Right cardiac atrium (tissue), 5 donors: Measurements from ENCODE around the gene MERTK. TPM values are rescaled to one million over a fixed set of nuclear protein-coding genes. Genes with fewer than 3 reads are reported as not detected.
A peak's percentile ranks its signal among the peaks of the same experiment; 100 is the strongest.

Experiments used
- ATAC-seq, 2 donors: fragments of 200-7000 bp; cut with Tn5 transposase; one replicate each; pipeline versions ENCODE4 v1.8.0 to v1.9.1; 2020; ENCODE audit warnings: moderate library complexity in 2 of 2, mild to moderate bottlenecking in 1 of 2
- DNase-seq, 3 donors: peaks; one replicate each; pipeline ENCODE4 v3.0.0-alpha.2; 2020
- H3K27ac ChIP-seq: one replicate; pipeline ENCODE4 v1.5.1; 2013; ENCODE audit warnings: mild to moderate bottlenecking, low read length, control low read depth, moderate library complexity
- H3K27me3 ChIP-seq: one replicate; pipeline ENCODE4 v1.6.1; 2013; ENCODE audit not compliant: control insufficient read depth, insufficient read depth
- H3K4me1 ChIP-seq: one replicate; pipeline ENCODE4 v1.6.1; 2013; ENCODE audit warnings: low read length; ENCODE audit not compliant: control insufficient read depth, insufficient read depth
- H3K4me3 ChIP-seq: one replicate; pipeline ENCODE4 v1.5.1; 2013; ENCODE audit warnings: low read length, control low read depth
- H3K9me3 ChIP-seq: one replicate; pipeline ENCODE4 v1.6.1; 2013; ENCODE audit warnings: low read length; ENCODE audit not compliant: control insufficient read depth
- WGBS: extraction: QIAGEN DNeasy Blood & Tissue Kit; methylation state at CpG from one replicate; pipeline ENCODE4 v1.1.7; 2013; 5-methylcytosine and 5-hydroxymethylcytosine counted together
- intact Hi-C, 4 donors: fragments of 100-400 bp; cut with DNase I; formaldehyde crosslinking; loops; one replicate each; pipeline versions ENCODE4 v1.11.0 to v1.14.0; 2022 to 2023
- polyA plus RNA-seq: library from polyadenylated mRNA; stranded (reverse); fragments of 200-250 nt; gene quantifications from one replicate; pipeline ENCODE4 v1.2.3, GENCODE V29; 2013
- total RNA-seq, 4 donors: library from RNA; stranded (reverse); fragmentation: NEBNext Ultra II Directional; extraction: Animal tissue kit (Norgen Biotek cat#: 25700); gene quantifications; one replicate each; pipeline ENCODE4 v1.2.1, GENCODE V29; 2021
- donor health status: healthy with polysubstance abuse.
- donor health status: DM: no; HTN: yes; CAD: no.
- donor health status: DM: no; HTN: no; CAD: no.
- donor health status: DM: no; HTN: yes; CAD: no; lungs with severe emphysema.
- donor health status: DM: yes; HTN: yes; CAD: no.

MERTK gene
- total and polyA plus RNA-seq, 5 donors, result 3.8 to 11.4 (median 9.1) TPM

DNA sequence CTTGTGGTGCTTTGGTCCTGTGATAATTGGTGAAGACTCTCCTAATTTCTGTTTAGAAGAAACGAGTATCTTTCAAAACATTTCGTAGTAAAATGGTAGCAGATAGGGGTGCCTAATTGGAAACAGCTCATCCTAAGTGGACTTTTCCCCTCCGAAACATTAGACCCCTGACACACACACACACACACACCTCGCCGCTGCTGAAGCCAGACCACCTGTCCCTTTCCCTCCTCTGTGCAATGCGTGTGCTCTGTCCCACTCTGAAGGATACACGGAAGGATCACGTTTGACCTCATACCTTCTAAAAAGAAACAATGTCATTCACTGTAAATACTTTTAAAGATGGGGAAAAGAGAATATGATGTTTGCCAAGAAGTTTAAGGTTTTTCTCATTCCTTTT is 120.4 kb downstream of the MERTK start:
- no peaks in the 10 kb centered on the region for H3K9me3 ChIP-seq
- H3K27ac ChIP-seq, result no peak overlapping the region
- no peaks in the 10 kb centered on the region for H3K4me1 ChIP-seq
- ATAC-seq, result no peak
- no peak for DNase-seq
- no peaks in the 10 kb centered on the region for H3K27me3 ChIP-seq
- intact Hi-C loops, result no loop called here
- WGBS, result 95% methylated on average over 8 of the region's 8 CpGs
- no peak overlapping the region for H3K4me3 ChIP-seq

DNA sequence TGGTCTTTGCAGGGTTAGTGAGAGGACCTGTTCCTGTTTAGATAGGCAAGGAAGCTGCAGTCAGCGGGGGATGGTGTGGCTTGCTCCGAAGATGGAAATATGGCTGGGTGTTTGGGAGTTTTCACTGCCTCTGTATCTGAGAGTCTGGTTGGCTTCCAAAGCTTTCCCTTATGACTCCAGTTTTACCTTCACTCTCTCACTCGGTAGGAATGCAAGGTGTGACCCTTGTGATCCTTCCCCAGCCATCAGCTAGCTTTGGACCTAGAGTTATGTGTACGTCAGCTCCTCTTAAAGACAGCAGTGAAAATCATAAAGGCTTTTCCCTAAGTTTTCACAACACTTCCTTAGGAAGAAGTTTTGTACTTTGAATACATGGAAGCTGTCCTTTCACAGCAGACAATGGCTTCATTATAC is 121.2 kb downstream of the MERTK start:
- no peak overlapping the region for H3K4me3 ChIP-seq
- DNase-seq (no peak), ATAC-seq (no peak)
- intact Hi-C loops, result no loop called here
- H3K4me1 ChIP-seq, result no peaks in the 10 kb centered on the region
- H3K27ac ChIP-seq, result no peak overlapping the region
- H3K27me3 ChIP-seq, result no peaks in the 10 kb centered on the region
- H3K9me3 ChIP-seq, result no peaks in the 10 kb centered on the region
- WGBS, result 60% methylated on average over 4 of the region's 4 CpGs

DNA sequence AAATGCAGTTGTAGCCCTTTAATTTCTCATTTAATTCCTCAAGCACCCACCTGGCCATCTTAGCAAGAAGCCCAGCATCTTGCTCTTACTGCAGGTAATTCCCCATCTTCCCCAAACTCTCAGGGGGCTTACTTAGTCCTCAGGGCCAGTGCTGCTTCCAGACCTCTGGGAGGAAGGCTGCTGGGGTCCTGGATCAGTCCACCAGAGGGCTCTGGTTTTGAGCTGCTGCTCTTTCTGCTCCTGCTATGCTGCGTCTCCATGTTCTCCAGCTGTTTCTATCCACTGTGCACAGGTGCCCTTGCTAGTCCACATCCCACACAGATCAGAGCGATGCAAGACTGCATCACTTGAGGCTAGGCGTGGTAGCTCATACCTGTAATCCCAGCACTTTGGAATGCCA is 122.2 kb downstream of the MERTK start:
- WGBS, result 81% methylated on average over 3 of the region's 3 CpGs
- ATAC-seq (no peak), DNase-seq (no peak)
- H3K4me1 ChIP-seq, result no peaks in the 10 kb centered on the region
- no peaks in the 10 kb centered on the region for H3K27me3 ChIP-seq
- intact Hi-C loops, result no loop called here
- H3K4me3 ChIP-seq, result no peak overlapping the region
- H3K9me3 ChIP-seq, result no peaks in the 10 kb centered on the region
- no peak overlapping the region for H3K27ac ChIP-seq

DNA sequence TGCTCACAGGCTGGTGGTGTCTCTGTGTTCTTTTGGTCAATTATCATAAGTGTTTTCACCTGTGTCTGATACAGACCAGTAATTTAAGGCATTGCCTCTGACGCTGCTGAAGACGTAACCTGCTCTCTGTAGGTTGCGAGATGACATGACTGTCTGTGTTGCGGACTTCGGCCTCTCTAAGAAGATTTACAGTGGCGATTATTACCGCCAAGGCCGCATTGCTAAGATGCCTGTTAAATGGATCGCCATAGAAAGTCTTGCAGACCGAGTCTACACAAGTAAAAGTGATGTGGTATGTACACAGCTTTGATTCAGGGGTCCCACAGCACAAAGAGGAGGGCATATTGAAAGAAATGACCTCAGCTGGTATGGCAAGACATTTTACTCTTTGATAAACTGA is 122.9 kb downstream of the MERTK start:
- Histone ChIP-seq H3K27me3 (no peaks in the 10 kb centered on the region), H3K4me1 (no peaks in the 10 kb centered on the region), H3K9me3 (no peaks in the 10 kb centered on the region), H3K4me3 (no peak overlapping the region), H3K27ac (no peak overlapping the region)
- intact Hi-C loops, result no loop called here
- DNase-seq (no peak), ATAC-seq (no peak)
- 96% methylated on average over 10 of the region's 10 CpGs for WGBS

DNA sequence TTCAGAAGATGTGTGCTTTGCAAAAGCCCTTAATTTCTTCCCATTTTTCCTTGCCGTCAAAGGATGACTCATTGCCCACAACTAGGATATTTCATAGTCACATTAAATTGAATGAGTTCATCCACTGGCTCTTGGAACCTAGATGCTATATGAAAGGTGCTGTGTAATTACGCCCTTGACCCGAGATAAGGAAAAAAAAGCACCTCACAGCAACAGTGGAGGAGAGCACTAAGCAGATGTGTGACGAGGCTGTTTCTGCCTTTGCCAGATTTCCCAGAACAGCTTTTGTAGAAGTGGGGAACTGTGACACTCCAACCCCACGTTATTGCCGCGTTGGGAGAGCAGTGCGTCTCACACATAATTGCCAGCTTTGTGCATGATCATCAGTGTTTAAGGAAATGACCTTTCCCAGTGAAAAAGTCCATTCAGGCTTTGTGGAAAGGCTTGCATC is 123.4 kb downstream of the MERTK start:
- Histone ChIP-seq H3K4me3 (no peak overlapping the region), H3K27me3 (no peaks in the 10 kb centered on the region), H3K4me1 (no peaks in the 10 kb centered on the region), H3K27ac (no peak overlapping the region), H3K9me3 (no peaks in the 10 kb centered on the region)
- DNase-seq (no peak), ATAC-seq (no peak)
- 82% methylated on average over 8 of the region's 8 CpGs for WGBS
- intact Hi-C loops, result no loop called here

DNA sequence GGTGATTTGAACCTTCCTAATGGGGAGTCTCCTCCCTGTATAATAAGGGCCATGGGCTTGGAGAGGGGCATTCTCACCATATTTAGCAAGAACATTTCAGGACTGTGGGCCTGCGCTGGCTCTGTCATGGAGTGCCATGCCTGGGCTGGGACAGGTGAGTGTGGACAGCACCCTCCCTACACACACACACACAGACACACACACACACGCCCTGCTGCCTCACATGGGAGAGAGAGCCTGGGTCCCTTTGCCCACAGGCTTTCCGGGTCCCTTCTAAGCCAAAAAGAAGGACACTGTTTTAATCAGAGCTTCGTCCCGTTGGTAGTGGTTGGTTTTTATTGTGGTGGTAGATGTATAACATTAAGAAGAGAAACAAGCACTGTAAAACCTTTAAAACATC is 125.3 kb downstream of the MERTK start:
- H3K27ac ChIP-seq, result no peak overlapping the region
- H3K27me3 ChIP-seq, result no peaks in the 10 kb centered on the region
- no peak for ATAC-seq
- H3K4me1 ChIP-seq, result no peaks in the 10 kb centered on the region
- 95% methylated on average over 5 of the region's 5 CpGs for WGBS
- DNase-seq, result no peak
- intact Hi-C loops, result no loop called here
- H3K4me3 ChIP-seq, result no peak overlapping the region
- H3K9me3 ChIP-seq, result no peaks in the 10 kb centered on the region

DNA sequence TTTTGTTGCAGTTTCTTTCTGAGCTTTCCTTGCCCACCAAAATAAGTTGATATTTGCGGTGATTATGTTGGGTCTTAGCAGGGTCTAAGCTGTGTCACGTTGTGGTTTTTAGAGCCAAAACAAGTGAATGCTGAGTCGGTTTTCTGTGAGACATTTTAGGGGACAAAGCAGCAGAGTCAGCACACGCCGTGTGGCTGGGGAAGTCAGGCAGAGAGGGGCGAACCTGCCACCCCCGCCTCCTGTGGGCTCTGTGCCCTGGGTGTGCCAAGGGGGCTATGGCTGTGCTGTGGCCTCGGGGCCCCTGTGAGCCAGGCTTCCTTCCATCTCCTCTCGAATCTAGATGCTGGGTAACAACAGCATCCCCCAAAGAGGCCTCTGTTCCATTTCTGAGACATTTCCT is 125.8 kb downstream of the MERTK start:
- 83% methylated on average over 9 of the region's 9 CpGs for WGBS
- no peak overlapping the region for H3K4me3 ChIP-seq
- ATAC-seq (peak in 1 of 2 donors; percentile 36), DNase-seq (no peak)
- intact Hi-C loops, result no loop called here
- H3K9me3 ChIP-seq, result no peaks in the 10 kb centered on the region
- H3K27ac ChIP-seq, result no peak overlapping the region
- H3K4me1 ChIP-seq, result no peaks in the 10 kb centered on the region
- H3K27me3 ChIP-seq, result no peaks in the 10 kb centered on the region

DNA sequence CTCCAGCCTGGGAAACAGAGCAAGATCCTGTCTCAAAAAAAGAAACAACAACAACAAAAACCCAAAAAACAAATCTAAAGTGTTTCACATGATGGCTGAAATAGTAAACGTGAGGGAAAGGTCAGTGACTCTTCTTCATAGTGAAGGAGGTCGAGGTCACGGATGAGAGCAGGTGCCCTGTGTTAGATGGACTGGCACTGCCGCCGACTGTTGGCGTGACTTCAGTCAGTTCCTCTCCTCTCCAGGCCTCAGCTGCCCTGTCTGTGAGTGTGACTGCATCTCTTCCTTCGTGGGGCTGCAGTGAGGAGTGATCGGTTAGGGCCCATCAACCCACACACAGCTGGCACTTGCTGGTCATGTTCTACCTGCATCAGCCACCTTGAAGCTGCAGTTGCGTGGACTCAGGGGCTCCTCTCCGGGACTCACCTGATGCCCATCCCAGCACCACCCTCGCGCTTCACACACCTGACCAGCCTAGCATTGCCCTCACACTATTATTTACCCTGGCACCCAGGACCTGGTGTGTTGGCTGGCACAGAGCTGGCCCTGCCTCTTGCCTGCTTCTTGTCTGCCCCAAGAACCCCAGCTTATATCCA is 126.6 kb downstream of the MERTK start:
- Histone ChIP-seq H3K27me3 (no peaks in the 10 kb centered on the region), H3K9me3 (no peaks in the 10 kb centered on the region), H3K4me3 (no peak overlapping the region), H3K4me1 (no peaks in the 10 kb centered on the region), H3K27ac (no peak overlapping the region)
- 94% methylated on average over 12 of the region's 12 CpGs for WGBS
- intact Hi-C loops, result no loop called here
- DNase-seq (no peak), ATAC-seq (no peak)

DNA sequence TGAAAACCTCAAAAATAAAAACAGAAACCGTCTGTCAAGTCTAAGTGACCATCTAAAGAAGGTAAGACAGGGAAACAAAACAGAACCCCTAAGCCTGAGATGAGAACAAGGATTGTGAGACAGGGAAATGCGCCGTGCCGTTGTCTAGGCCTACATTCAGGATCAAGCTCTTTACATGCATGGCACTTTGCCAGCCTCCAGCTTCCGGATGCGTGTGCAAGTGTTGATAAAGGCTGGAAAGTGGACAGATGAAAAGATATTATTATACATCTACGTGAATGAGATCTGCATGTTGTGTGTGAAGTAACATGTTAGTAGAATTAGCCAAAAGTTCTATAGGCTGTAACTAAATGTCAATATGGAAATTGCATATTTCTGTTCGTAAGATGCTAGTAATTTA is 128.1 kb downstream of the MERTK start:
- H3K4me1 ChIP-seq, result no peaks in the 10 kb centered on the region
- peak in 1 of 3 donors; percentile 57 for DNase-seq
- 51% methylated on average over 8 of the region's 8 CpGs for WGBS

DNA sequence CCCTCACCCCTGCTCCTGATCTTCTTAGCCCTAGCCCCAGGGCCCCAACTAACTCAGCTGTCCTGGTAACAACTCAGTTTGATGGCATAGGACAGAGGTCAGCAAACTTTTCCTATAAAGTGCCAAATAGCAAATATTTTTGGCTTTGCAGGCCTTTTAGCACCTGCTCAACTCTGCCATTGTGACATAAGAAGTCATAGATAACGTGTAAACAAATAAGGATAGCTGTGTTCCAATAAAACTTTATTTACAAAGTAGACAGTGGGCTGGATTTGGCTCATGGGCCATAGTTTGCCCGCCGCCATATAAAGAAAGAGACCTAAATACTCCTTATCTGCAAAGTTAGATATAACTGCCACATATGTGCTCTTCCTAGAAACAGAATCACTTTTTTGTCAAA is 129.4 kb downstream of the MERTK start:
- no peaks in the 10 kb centered on the region for H3K27me3 ChIP-seq
- H3K4me1 ChIP-seq, result peaks cover under 1% of the 10 kb centered on the region
- H3K9me3 ChIP-seq, result no peaks in the 10 kb centered on the region
- H3K4me3 ChIP-seq, result no peak overlapping the region
- no peak for DNase-seq
- H3K27ac ChIP-seq, result no peak overlapping the region
- ATAC-seq, result no peak
- 97% methylated on average over 3 of the region's 3 CpGs for WGBS
- intact Hi-C loops, result no loop called here

More for the DNA sequence above, 128.1 kb downstream of the MERTK start:
- intact Hi-C loops, result no loop called here
- no peaks in the 10 kb centered on the region for H3K9me3 ChIP-seq
- no peak overlapping the region for H3K4me3 ChIP-seq
- ATAC-seq, result no peak
- no peak overlapping the region for H3K27ac ChIP-seq
- no peaks in the 10 kb centered on the region for H3K27me3 ChIP-seq

DNA sequence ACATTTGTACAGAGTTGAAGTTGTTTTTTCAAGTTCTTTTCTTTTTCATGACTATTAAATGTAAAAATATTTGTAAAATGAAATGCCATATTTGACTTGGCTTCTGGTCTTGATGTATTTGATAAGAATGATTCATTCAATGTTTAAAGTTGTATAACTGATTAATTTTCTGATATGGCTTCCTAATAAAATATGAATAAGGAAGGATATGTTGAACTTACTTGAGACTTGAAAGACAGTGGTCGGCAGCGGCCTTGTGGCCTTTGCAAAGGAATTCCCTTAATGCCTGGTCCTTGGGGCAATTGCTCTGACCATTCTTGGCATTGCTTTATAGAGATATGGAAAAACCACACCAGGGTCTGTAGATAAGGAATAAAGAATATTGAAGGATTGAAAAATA is 130.8 kb downstream of the MERTK start:
- ATAC-seq (no peak), DNase-seq (no peak)
- Histone ChIP-seq H3K27ac (no peak overlapping the region), H3K4me1 (peaks cover 5% of the 10 kb centered on the region), H3K9me3 (no peaks in the 10 kb centered on the region), H3K27me3 (no peaks in the 10 kb centered on the region), H3K4me3 (no peak overlapping the region)
- intact Hi-C loops, result no loop called here
- WGBS, result 89% methylated on average over 2 of the region's 2 CpGs
